Peyer's patch (tissue), 4 donors: ENCODE data around the gene IMMP2L.

Experiments
- POLR2A ChIP-seq, 2 donors: fragments of 450-650 bp; IDR thresholded peaks; one replicate each; pipeline ENCODE4 v1.5.1; 2017; ENCODE audit warnings: antibody characterized with exemption in 2 of 2, mild to moderate bottlenecking in 2 of 2, moderate library complexity in 2 of 2
- TF ChIP-seq, protein P1 (sequence below), 6 experiments: fragments of 450-650 bp in 4 of 6; fragments of 200-600 bp in 2 of 6; sonication (generic) in 1 of 6; IDR thresholded peaks; one replicate each; pipeline ENCODE4 v1.5.1; 2017 to 2019; ENCODE audit warnings: antibody characterized with exemption in 6 of 6, mild to moderate bottlenecking in 3 of 6, moderate library complexity in 1 of 6

- no peak for TF ChIP-seq POLR2A (IDR thresholded peaks at IDR 0.05)
- TF ChIP-seq, protein P1, sequence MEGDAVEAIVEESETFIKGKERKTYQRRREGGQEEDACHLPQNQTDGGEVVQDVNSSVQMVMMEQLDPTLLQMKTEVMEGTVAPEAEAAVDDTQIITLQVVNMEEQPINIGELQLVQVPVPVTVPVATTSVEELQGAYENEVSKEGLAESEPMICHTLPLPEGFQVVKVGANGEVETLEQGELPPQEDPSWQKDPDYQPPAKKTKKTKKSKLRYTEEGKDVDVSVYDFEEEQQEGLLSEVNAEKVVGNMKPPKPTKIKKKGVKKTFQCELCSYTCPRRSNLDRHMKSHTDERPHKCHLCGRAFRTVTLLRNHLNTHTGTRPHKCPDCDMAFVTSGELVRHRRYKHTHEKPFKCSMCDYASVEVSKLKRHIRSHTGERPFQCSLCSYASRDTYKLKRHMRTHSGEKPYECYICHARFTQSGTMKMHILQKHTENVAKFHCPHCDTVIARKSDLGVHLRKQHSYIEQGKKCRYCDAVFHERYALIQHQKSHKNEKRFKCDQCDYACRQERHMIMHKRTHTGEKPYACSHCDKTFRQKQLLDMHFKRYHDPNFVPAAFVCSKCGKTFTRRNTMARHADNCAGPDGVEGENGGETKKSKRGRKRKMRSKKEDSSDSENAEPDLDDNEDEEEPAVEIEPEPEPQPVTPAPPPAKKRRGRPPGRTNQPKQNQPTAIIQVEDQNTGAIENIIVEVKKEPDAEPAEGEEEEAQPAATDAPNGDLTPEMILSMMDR (IDR thresholded peaks at IDR 0.05), result no peak
Measured at GRCh38 chr7:110759069-110759468, 803.2 kb downstream of the IMMP2L start.
